NT2/D1 (cell line): Measurements from ENCODE around the gene KCP.

Experiments
- DNase-seq: peaks from one replicate; pipeline ENCODE4 v3.0.0-alpha.2; 2011; ENCODE audit warnings: low read depth, low spot score
- H3K27me3 ChIP-seq: 2 replicates; pipeline ENCODE4 v1.6.0; 2011; ENCODE audit warnings: mild to moderate bottlenecking; ENCODE audit not compliant: insufficient read length, insufficient read depth
- H3K36me3 ChIP-seq: 2 replicates; pipeline ENCODE4 v1.6.1; 2011; ENCODE audit warnings: mild to moderate bottlenecking, low read length, mixed read lengths; ENCODE audit not compliant: insufficient read depth, insufficient read length
- H3K4me1 ChIP-seq: 2 replicates; pipeline ENCODE4 v1.5.1; 2011; ENCODE audit not compliant: insufficient read depth, insufficient read length
- H3K4me3 ChIP-seq: 2 replicates; pipeline ENCODE4 v1.5.1; 2011; ENCODE audit warnings: low read depth; ENCODE audit not compliant: insufficient read length
- H3K9ac ChIP-seq: 2 replicates; pipeline ENCODE4 v1.6.0; 2011; ENCODE audit warnings: low read depth; ENCODE audit not compliant: insufficient read length
- H3K9me3 ChIP-seq: 2 replicates; pipeline ENCODE4 v1.5.1; 2011; ENCODE audit warnings: mild to moderate bottlenecking, low read length; ENCODE audit not compliant: insufficient read depth
- SUZ12 ChIP-seq: IDR thresholded peaks from 2 replicates; pipeline ENCODE4 v1.6.1; 2011; ENCODE audit not compliant: insufficient read length, insufficient read depth; ENCODE audit errors: extremely low read depth
- YY1 ChIP-seq: IDR thresholded peaks from 2 replicates; pipeline ENCODE4 v1.6.1; 2011; ENCODE audit not compliant: insufficient read length, insufficient read depth
- ZNF274 ChIP-seq: IDR thresholded peaks from 2 replicates; pipeline ENCODE4 v1.6.1; 2011; ENCODE audit warnings: mild to moderate bottlenecking, low read depth, low read length

The KCP gene

DNA sequence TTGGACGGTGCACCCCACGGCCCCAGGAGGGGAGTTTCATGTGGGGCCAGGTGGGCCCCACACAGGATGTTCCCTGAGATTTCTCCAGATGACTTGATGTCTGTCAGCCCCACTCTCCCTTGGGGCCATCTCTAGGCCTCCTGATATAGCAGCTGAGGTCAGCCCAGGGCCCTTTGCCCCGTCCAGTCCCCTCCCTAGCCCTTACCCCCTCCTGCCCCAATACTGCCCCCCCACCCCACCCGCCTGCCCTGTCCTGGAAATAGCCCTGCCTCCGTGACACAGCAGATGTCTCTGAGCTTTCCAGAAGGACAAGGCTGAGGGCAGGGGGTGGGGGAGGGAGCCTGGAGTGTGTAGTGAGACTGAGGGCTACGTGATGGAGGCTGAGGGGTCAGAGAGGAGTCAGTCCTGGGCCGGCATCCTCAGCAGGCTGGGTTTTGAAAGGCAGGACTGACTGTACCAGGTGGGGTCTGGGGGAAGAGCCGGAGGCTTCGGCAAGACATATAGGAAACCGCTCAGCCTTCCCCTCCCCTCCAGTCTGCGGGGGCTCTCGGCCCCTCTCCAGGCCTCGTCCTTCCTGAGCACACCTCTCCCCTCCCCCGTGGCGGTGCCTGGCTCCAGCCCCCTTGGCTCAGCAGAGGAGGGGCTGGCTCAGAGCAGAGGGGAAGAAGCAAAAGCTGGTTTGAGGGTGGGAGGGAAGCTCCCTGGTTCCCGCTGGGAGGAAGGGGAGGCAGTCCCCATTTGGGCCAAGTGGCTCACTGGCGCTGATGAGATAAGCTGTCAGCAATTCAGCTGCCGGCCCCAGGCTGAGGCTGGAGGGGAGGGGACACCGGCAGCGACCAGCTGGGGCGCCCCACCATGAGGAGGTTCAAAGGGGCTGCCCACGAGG, 78.3 kb downstream of the KCP start:
- peak overlapping the region; percentile 93 for H3K4me3 ChIP-seq
- H3K36me3 ChIP-seq, result peaks cover 54% of the 10 kb centered on the region
- TF ChIP-seq SUZ12 (no peak), ZNF274 (no peak), YY1 (no peak)
- peak; percentile 81 for DNase-seq
- peaks cover 12% of the 10 kb centered on the region for H3K4me1 ChIP-seq
- no peaks in the 10 kb centered on the region for H3K27me3 ChIP-seq
- no peaks in the 10 kb centered on the region for H3K9me3 ChIP-seq
- peak overlapping the region; percentile 96 for H3K9ac ChIP-seq

GRCh38 chr7:128831178-128831993, 79.1 kb downstream of the KCP start:
- H3K9ac ChIP-seq, result peak overlapping the region; percentile 96
- TF ChIP-seq YY1 (no peak), SUZ12 (no peak), ZNF274 (no peak)
- H3K36me3 ChIP-seq, result peaks cover 45% of the 10 kb centered on the region
- peaks cover 12% of the 10 kb centered on the region for H3K4me1 ChIP-seq
- DNase-seq, result peak; percentile 86
- H3K9me3 ChIP-seq, result no peaks in the 10 kb centered on the region
- no peaks in the 10 kb centered on the region for H3K27me3 ChIP-seq
- H3K4me3 ChIP-seq, result peak overlapping the region; percentile 93

- TF ChIP-seq SUZ12 (no peak), ZNF274 (no peak), YY1 (no peak)
- Histone ChIP-seq H3K4me1 (peaks cover 12% of the 10 kb centered on the region), H3K9ac (peak within 1 kb of the TSS; percentile 96), H3K9me3 (no peaks in the 10 kb centered on the region), H3K36me3 (peaks cover 36% of the 10 kb centered on the region), H3K27me3 (no peaks in the 10 kb centered on the region), H3K4me3 (peak within 1 kb of the TSS; percentile 93)
- DNase-seq, result no peak
Observed at GRCh38 chr7:128830231-128831177, 80.0 kb downstream of the KCP start, which contains the start of gene FLNC. TSS of gene FLNC (plus strand) at chr7:128830406. CDS start at chr7:128830638, 232 bp downstream.

GRCh38 chr7:128829391-128830166, 80.9 kb downstream of the KCP start:
- no peaks in the 10 kb centered on the region for H3K27me3 ChIP-seq
- DNase-seq, result no peak
- H3K9ac ChIP-seq, result peak overlapping the region; percentile 56
- H3K36me3 ChIP-seq, result peaks cover 27% of the 10 kb centered on the region
- no peaks in the 10 kb centered on the region for H3K9me3 ChIP-seq
- H3K4me3 ChIP-seq, result peak overlapping the region; percentile 8
- TF ChIP-seq SUZ12 (no peak), ZNF274 (no peak), YY1 (no peak)
- H3K4me1 ChIP-seq, result peaks cover 12% of the 10 kb centered on the region

DNA sequence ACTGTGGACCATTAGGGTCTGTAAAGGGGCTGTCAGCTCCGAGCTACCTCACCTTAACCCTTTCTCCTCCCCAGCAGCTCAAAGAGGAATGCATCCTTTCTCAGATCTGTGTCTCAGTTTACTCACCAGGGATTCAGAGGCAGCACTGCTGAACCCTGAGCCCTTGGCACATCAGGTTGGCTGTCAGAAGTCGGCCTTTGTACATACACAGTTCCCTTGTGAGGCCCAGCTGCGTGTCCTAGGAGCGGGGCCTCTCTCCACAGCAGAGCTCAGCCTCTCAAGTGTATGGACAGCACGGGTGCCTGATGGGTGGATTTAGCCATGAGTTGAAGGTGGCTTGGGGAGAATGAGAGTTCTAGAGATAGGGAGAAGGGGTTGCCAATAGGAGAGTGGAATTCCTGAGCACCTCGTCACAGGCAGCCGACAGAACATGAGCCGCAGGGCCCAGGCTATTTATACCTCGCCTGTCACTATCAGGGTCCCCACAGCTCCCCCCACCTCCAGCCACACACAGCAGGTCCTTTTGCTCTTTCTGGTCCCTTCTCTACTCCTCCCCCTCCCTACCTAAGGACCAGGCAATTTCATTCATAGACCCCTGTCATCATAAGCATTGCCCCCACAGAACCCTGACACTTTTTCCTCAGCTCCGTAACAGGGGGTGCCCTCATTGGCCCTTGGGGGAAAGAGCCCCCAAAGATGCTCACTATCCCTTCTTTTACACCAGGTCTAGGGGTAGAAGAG, 82.4 kb downstream of the KCP start:
- Histone ChIP-seq H3K4me1 (peaks cover 14% of the 10 kb centered on the region), H3K9ac (no peak overlapping the region), H3K27me3 (no peaks in the 10 kb centered on the region), H3K36me3 (peaks cover 19% of the 10 kb centered on the region), H3K4me3 (no peak overlapping the region), H3K9me3 (no peaks in the 10 kb centered on the region)
- DNase-seq, result no peak
- TF ChIP-seq YY1 (no peak), SUZ12 (no peak), ZNF274 (no peak)
